HG03060 (cell line): ENCODE results near the gene PCDH9.

Experiments
- ATAC-seq: cut with Tn5 transposase; IDR thresholded peaks from one replicate; pipeline ENCODE4 v1.9.1; 2021; ENCODE audit warnings: low read depth, moderate number of reproducible peaks; ENCODE audit not compliant: unreplicated experiment

PCDH9 gene

GRCh38 chr13:67226696-67227095 lies 3.4 kb downstream of the PCDH9 start:
- ATAC-seq = no peak

GRCh38 chr13:67225252-67226159 lies 4.6 kb downstream of the PCDH9 start:
- no peak for ATAC-seq

GRCh38 chr13:67224148-67224846 lies 5.8 kb downstream of the PCDH9 start:
- ATAC-seq = peak; percentile 79

- no peak for ATAC-seq
Measured at GRCh38 chr13:67223742-67224141, 6.4 kb downstream of the PCDH9 start.

- no peak for ATAC-seq
Measured at GRCh38 chr13:67223024-67223423, 7.1 kb downstream of the PCDH9 start.

GRCh38 chr13:67221630-67222226 lies 8.4 kb downstream of the PCDH9 start:
- ATAC-seq = no peak

- ATAC-seq = no peak
Measured at GRCh38 chr13:67219113-67219512, 11.0 kb downstream of the PCDH9 start.

GRCh38 chr13:67217880-67218279 lies 12.3 kb downstream of the PCDH9 start:
- ATAC-seq = no peak

GRCh38 chr13:67216864-67217263 lies 13.3 kb downstream of the PCDH9 start:
- no peak for ATAC-seq

- no peak for ATAC-seq
Measured at GRCh38 chr13:67210208-67210607, 19.9 kb downstream of the PCDH9 start.

GRCh38 chr13:67208552-67208951 lies 21.6 kb downstream of the PCDH9 start:
- no peak for ATAC-seq

- no peak for ATAC-seq
Measured at GRCh38 chr13:67204764-67205163, 25.4 kb downstream of the PCDH9 start.

- ATAC-seq = no peak
Measured at GRCh38 chr13:67200605-67201004, 29.5 kb downstream of the PCDH9 start.

GRCh38 chr13:67200183-67200582 lies 30.0 kb downstream of the PCDH9 start:
- ATAC-seq = no peak

GRCh38 chr13:67197704-67198103 lies 32.4 kb downstream of the PCDH9 start:
- ATAC-seq = no peak

- ATAC-seq = no peak
Measured at GRCh38 chr13:67193979-67194378, 36.2 kb downstream of the PCDH9 start.

GRCh38 chr13:67192751-67193150 lies 37.4 kb downstream of the PCDH9 start:
- no peak for ATAC-seq

- ATAC-seq = no peak
Measured at GRCh38 chr13:67186995-67187569, 43.1 kb downstream of the PCDH9 start.

GRCh38 chr13:67184247-67184646 lies 45.9 kb downstream of the PCDH9 start:
- no peak for ATAC-seq

GRCh38 chr13:67183151-67183550 lies 47.0 kb downstream of the PCDH9 start:
- no peak for ATAC-seq

- no peak for ATAC-seq
Measured at GRCh38 chr13:67175836-67176459, 54.2 kb downstream of the PCDH9 start.
